NCI-H2171 (cell line): ENCODE results near the gene SPRR2A.
A peak's percentile ranks its signal among the peaks of the same experiment; 100 is the strongest.
"Not testable (repeated sequence)": the region's sequence is repeated elsewhere in the genome, so short reads cannot be mapped to it uniquely, and the experiment has no call there.

Source experiments
- DNase-seq: peaks from one replicate; lab custom pipeline; 2025; lab: John Stamatoyannopoulos, UW

Gene SPRR2A

GRCh38 chr1:153057375-153057774 is at the start of gene SPRR2A:
Gene SPRR2A (minus strand): TSS chr1:153057512. CDS start chr1:153056735, 777 bp downstream.
- DNase-seq, result no peak

GRCh38 chr1:153100245-153100644 is 42.9 kb upstream of the SPRR2A start:
- no peak for DNase-seq

- DNase-seq, result no peak
These were observed 42.2 kb upstream of the SPRR2A start for GRCh38 chr1:153099461-153100045.

- no peak for DNase-seq
These were observed 38.5 kb upstream of the SPRR2A start for GRCh38 chr1:153095764-153096163.

GRCh38 chr1:153094426-153094825 is 37.1 kb upstream of the SPRR2A start, which contains the start of gene SPRR2E:
Gene SPRR2E (minus strand): TSS chr1:153094526. CDS start chr1:153093751, 775 bp downstream.
- no peak for DNase-seq

- no peak for DNase-seq
These were observed 30.3 kb upstream of the SPRR2A start for GRCh38 chr1:153087652-153088051.

- DNase-seq, result no peak
These were observed 24.4 kb upstream of the SPRR2A start for GRCh38 chr1:153081736-153082135.

GRCh38 chr1:153072806-153073726 is 15.8 kb upstream of the SPRR2A start:
- no peak for DNase-seq

- DNase-seq, result no peak
These were observed 14.2 kb upstream of the SPRR2A start, which contains the start of gene SPRR2B for GRCh38 chr1:153071511-153071910. Gene SPRR2B (minus strand): TSS chr1:153071611. CDS start chr1:153070839, 772 bp downstream.

- no peak for DNase-seq
These were observed 12.9 kb upstream of the SPRR2A start for GRCh38 chr1:153070243-153070642.

- DNase-seq, result no peak
These were observed 1.8 kb upstream of the SPRR2A start for GRCh38 chr1:153058826-153059784.

GRCh38 chr1:153058154-153058553 is 842 bp upstream of the SPRR2A start:
- no peak for DNase-seq

GRCh38 chr1:153056111-153056510 is 1.2 kb downstream of the SPRR2A start:
- not testable (repeated sequence) for DNase-seq

- no peak for DNase-seq
These were observed 8.1 kb downstream of the SPRR2A start for GRCh38 chr1:153049211-153049610.

GRCh38 chr1:153040950-153041631 is 16.2 kb downstream of the SPRR2A start, which contains the start of gene SPRR2D:
Gene SPRR2D (minus strand): TSS chr1:153041120. CDS start chr1:153040346, 774 bp downstream.
- no peak for DNase-seq

GRCh38 chr1:153035211-153035610 is 22.1 kb downstream of the SPRR2A start:
- no peak for DNase-seq

- no peak for DNase-seq
These were observed 24.5 kb downstream of the SPRR2A start for GRCh38 chr1:153032677-153033308.

- DNase-seq, result no peak
These were observed 25.2 kb downstream of the SPRR2A start for GRCh38 chr1:153032073-153032472.

GRCh38 chr1:153030895-153031294 is 26.4 kb downstream of the SPRR2A start, which contains the start of gene SPRR1B:
Gene SPRR1B (plus strand): TSS chr1:153031203. CDS start chr1:153032346, 1,143 bp downstream.
- no peak for DNase-seq

GRCh38 chr1:153028766-153029165 is 28.5 kb downstream of the SPRR2A start:
- peak; percentile 1 for DNase-seq

GRCh38 chr1:153025797-153026196 is 31.5 kb downstream of the SPRR2A start:
- DNase-seq, result no peak
